Vagina (tissue), 2 donors: ENCODE results near the gene SCARF1. TPM values are rescaled to one million over a fixed set of nuclear protein-coding genes. Genes with fewer than 3 reads are reported as not detected.

Experiments
- DNase-seq, 2 donors: peaks; one replicate each; pipeline ENCODE4 v3.0.0-alpha.2; 2017; ENCODE audit errors: extremely low spot score in 2 of 2
- H3K27ac ChIP-seq: fragments of 200-600 bp; sonication (generic); one replicate; pipeline ENCODE4 v1.5.1; 2019
- H3K27me3 ChIP-seq: fragments of 200-600 bp; sonication (generic); one replicate; pipeline ENCODE4 v1.5.1; 2019
- H3K36me3 ChIP-seq, 2 donors: fragments of 200-600 bp; sonication (generic); one replicate each; pipeline ENCODE4 v1.5.1; 2017 to 2019
- H3K4me1 ChIP-seq: fragments of 200-600 bp; sonication (generic); one replicate; pipeline ENCODE4 v1.5.1; 2019
- H3K4me3 ChIP-seq, 2 donors: fragments of 200-600 bp; sonication (generic); 1 replicate in 1 of 2; 2 replicates in 1 of 2; pipeline ENCODE4 v1.5.1; 2016 to 2019
- H3K9me3 ChIP-seq: fragments of 200-600 bp; sonication (generic); one replicate; pipeline ENCODE4 v1.5.1; 2019
- CTCF ChIP-seq, 3 experiments: fragments of 450-650 bp in 2 of 3; fragments of 200-600 bp in 1 of 3; sonication (generic) in 1 of 3; IDR thresholded peaks; one replicate each; pipeline ENCODE4 v1.5.1; 2017 to 2019; ENCODE audit warnings: antibody characterized with exemption in 3 of 3, mild to moderate bottlenecking in 2 of 3, moderate library complexity in 2 of 3
- POLR2A ChIP-seq, 2 donors: fragments of 450-650 bp; IDR thresholded peaks; one replicate each; pipeline ENCODE4 v1.6.1; 2017; ENCODE audit warnings: antibody characterized with exemption in 2 of 2, mild to moderate bottlenecking in 2 of 2, moderate library complexity in 2 of 2
- POLR2AphosphoS5 ChIP-seq, 2 donors: sonication (generic); formaldehyde crosslinking; IDR thresholded peaks; one replicate each; pipeline ENCODE4 v1.9.0; 2017; ENCODE audit warnings: antibody characterized with exemption in 2 of 2, mild to moderate bottlenecking in 2 of 2, low read depth in 1 of 2; ENCODE audit not compliant: insufficient read depth in 1 of 2
- intact Hi-C: fragments of 100-400 bp; cut with DNase I; formaldehyde crosslinking; loops from one replicate; pipeline ENCODE4 v1.15.1; 2023
- total RNA-seq: library from RNA; depleted of rRNA; stranded (reverse); fragments of >200 nt; gene quantifications from one replicate; pipeline ENCODE4 v1.2.3, GENCODE V29; 2016

Gene SCARF1
- total RNA-seq, 1 donor from 2014 or later, result 26.3 TPM

- intact Hi-C loops, result loop anchor here (2.0 to 10.0 kb wide), 2 partner anchors 75 to 375 kb away; partner anchors contain the start of genes BHLHA9 and TRARG1
- H3K9me3 ChIP-seq, result no peaks in the 10 kb centered on the region
- H3K4me1 ChIP-seq, result peaks cover 38% of the 10 kb centered on the region
- peak within 1 kb of the TSS; percentile 95 for H3K27ac ChIP-seq
- DNase-seq, result peak; percentile 95 to 97
- TF ChIP-seq POLR2A (IDR thresholded peaks at IDR 0.05), result no peak
- TF ChIP-seq POLR2AphosphoS5 (IDR thresholded peaks at IDR 0.05; ENCODE audit: insufficient read depth in 1 of 2, low read depth in 1 of 2), result peak; percentile 72 to 77
- peak within 1 kb of the TSS; percentile 66 to 72 for H3K4me3 ChIP-seq
- H3K27me3 ChIP-seq, result no peaks in the 10 kb centered on the region
- peaks cover 0 to 50% of the 10 kb centered on the region in 2 donors for H3K36me3 ChIP-seq
Measured at GRCh38 chr17:1649844-1650501, 4.4 kb upstream of the SCARF1 start, which contains the start of gene RILP. TSS of gene RILP (minus strand) at chr17:1649866. CDS start at chr17:1649804, 62 bp downstream.

- Histone ChIP-seq H3K27ac (peak overlapping the region; percentile 95), H3K9me3 (no peaks in the 10 kb centered on the region), H3K36me3 (peaks cover 0 to 42% of the 10 kb centered on the region in 2 donors), H3K4me1 (peaks cover 44% of the 10 kb centered on the region), H3K4me3 (peak overlapping the region; percentile 66 to 72), H3K27me3 (no peaks in the 10 kb centered on the region)
- intact Hi-C loops, result loop anchor here (2.0 to 10.0 kb wide), 2 partner anchors 74 to 374 kb away; partner anchors contain the start of genes BHLHA9 and TRARG1
- TF ChIP-seq POLR2A (IDR thresholded peaks at IDR 0.05), result peak in 1 of 2 donors; percentile 64
- TF ChIP-seq CTCF (IDR thresholded peaks at IDR 0.05), result peak in 2 of 3 experiments; percentile 6 to 79
- peak in 1 of 2 donors; percentile 78 for TF ChIP-seq POLR2AphosphoS5 (IDR thresholded peaks at IDR 0.05; ENCODE audit: insufficient read depth in 1 of 2, low read depth in 1 of 2)
- DNase-seq, result peak in 1 of 2 donors; percentile 96
Measured at GRCh38 chr17:1648963-1649843, 3.7 kb upstream of the SCARF1 start.

GRCh38 chr17:1648173-1648962, 2.8 kb upstream of the SCARF1 start:
- Histone ChIP-seq H3K4me3 (peak overlapping the region; percentile 66 to 72), H3K9me3 (no peaks in the 10 kb centered on the region), H3K36me3 (peaks cover 0 to 34% of the 10 kb centered on the region in 2 donors), H3K4me1 (peaks cover 51% of the 10 kb centered on the region), H3K27me3 (no peaks in the 10 kb centered on the region), H3K27ac (peak overlapping the region; percentile 95)
- TF ChIP-seq POLR2AphosphoS5 (IDR thresholded peaks at IDR 0.05; ENCODE audit: insufficient read depth in 1 of 2, low read depth in 1 of 2) (peak in 1 of 2 donors; percentile 20), CTCF (IDR thresholded peaks at IDR 0.05) (peak in 1 of 3 experiments; percentile 80), POLR2A (IDR thresholded peaks at IDR 0.05) (no peak)
- DNase-seq, result no peak
- intact Hi-C loops, result loop anchor here (2.0 to 10.0 kb wide), 2 partner anchors 74 to 374 kb away; partner anchors contain the start of genes BHLHA9 and TRARG1

- Histone ChIP-seq H3K27ac (peak overlapping the region; percentile 95), H3K36me3 (peaks cover 0 to 28% of the 10 kb centered on the region in 2 donors), H3K27me3 (no peaks in the 10 kb centered on the region), H3K4me3 (peak overlapping the region in 1 of 2 donors; percentile 72), H3K4me1 (peaks cover 51% of the 10 kb centered on the region), H3K9me3 (no peaks in the 10 kb centered on the region)
- intact Hi-C loops, result loop anchor here (2.0 to 10.0 kb wide), 2 partner anchors 73 to 373 kb away; partner anchors contain the start of genes BHLHA9 and TRARG1
- DNase-seq, result no peak
- no peak for TF ChIP-seq POLR2A (IDR thresholded peaks at IDR 0.05)
- TF ChIP-seq CTCF (IDR thresholded peaks at IDR 0.05), result no peak
- TF ChIP-seq POLR2AphosphoS5 (IDR thresholded peaks at IDR 0.05; ENCODE audit: insufficient read depth in 1 of 2, low read depth in 1 of 2), result no peak
Measured at GRCh38 chr17:1647802-1648171, 2.3 kb upstream of the SCARF1 start.
